ENCODE results near the gene SERPINA9. TPM values are rescaled to one million over a fixed set of nuclear protein-coding genes. Genes with fewer than 3 reads are reported as not detected.

Gene SERPINA9, protein sequence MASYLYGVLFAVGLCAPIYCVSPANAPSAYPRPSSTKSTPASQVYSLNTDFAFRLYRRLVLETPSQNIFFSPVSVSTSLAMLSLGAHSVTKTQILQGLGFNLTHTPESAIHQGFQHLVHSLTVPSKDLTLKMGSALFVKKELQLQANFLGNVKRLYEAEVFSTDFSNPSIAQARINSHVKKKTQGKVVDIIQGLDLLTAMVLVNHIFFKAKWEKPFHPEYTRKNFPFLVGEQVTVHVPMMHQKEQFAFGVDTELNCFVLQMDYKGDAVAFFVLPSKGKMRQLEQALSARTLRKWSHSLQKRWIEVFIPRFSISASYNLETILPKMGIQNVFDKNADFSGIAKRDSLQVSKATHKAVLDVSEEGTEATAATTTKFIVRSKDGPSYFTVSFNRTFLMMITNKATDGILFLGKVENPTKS
- total RNA-seq = 0.43 TPM in 1 of 2 replicates, not detected in the other

DNA sequence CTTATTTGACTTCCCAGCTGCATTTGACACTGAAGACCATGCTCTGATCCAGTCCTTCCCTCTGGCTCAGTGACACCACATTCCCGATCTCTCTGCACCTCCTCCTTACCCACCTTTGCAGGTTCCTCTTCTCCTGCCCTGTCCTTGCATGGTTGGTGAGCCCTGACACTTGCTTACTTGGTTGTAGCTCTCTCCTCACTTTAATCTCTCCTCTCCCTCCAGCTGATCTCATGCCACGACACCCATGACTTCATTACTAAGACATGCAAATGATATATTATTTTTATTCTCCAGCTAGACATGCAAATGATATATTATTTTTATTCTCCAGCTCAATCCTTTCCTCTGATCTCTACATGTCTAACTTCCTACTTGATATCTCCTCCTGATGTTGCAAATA, at the start of gene SERPINA9:
SERPINA9 (minus strand) TSS at position 175 of the 400 bp plus-strand sequence. CDS start 6,357 bp downstream, outside the sequence.

DNA sequence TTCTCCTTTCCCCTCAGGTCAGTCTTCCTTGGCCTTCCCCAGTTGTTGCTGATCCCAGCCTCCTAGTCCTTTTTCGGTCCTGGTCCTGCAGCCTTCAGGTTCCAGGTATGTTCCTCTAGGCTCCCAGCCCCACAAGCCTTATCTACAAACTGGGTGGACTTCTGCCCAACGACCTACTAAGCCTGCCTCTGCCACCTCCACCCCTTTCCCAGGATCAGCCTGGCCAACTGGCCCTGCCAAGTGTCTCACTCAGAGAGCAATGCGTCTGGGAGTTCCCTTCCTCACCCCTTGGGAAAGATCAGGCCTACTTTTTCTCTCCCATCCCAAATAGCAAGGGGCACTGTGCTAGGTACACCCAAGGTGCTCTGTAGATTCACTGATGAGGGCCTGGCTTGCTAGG, 33.4 kb upstream of the SERPINA9 start, which contains the start of gene SERPINA12:
SERPINA12 (minus strand) TSS at position 114 of the 400 bp plus-strand sequence. CDS start 11,072 bp downstream, outside the sequence.

Other genes starting within 250 kb of the SERPINA9 start
- gene SERPINA10, start 182.9 kb downstream of the SERPINA9 start, total RNA-seq = not detected in 2 replicates
- gene SERPINA6, start 152.9 kb downstream of the SERPINA9 start, total RNA-seq = not detected in 2 replicates
- gene SERPINA2, start 109.5 kb downstream of the SERPINA9 start, total RNA-seq = not detected in 2 replicates
- gene SERPINA1, start 87.6 kb downstream of the SERPINA9 start, total RNA-seq = 0.22 TPM in 1 of 2 replicates, not detected in the other
- gene SERPINA11, start 23.4 kb downstream of the SERPINA9 start, total RNA-seq = not detected in 2 replicates
- gene SERPINA12, start 33.3 kb upstream of the SERPINA9 start, total RNA-seq = not detected in 2 replicates
- gene SERPINA4, start 85.2 kb upstream of the SERPINA9 start, total RNA-seq = not detected in 2 replicates
- gene SERPINA5, start 105.2 kb upstream of the SERPINA9 start, total RNA-seq = not detected in 2 replicates
- gene SERPINA3, start 136.2 kb upstream of the SERPINA9 start, total RNA-seq = under 0.01 and 0.14 TPM in 2 replicates

Data from placental pericyte (primary cell).